GM12878 (cell line): Measurements from ENCODE around the gene ATAD2B. TPM values are rescaled to one million over a fixed set of nuclear protein-coding genes. Genes with fewer than 3 reads are reported as not detected.

ENCODE experiments used
- ATAC-seq: fragments of 200-7000 bp; cut with Tn5 transposase; 3 replicates; pipeline ENCODE4 v1.9.1; 2020; ENCODE audit warnings: mild to moderate bottlenecking, moderate library complexity
- BruUV-seq: library from RNA; stranded (reverse); fragments of 400-500 nt; replicated peaks from 2 replicates; lab custom pipeline; 2021; lab: Mats Ljungman, UMichigan
- CTCF ChIA-PET: fragments of 300-600 bp; sonication (Branson Sonifier 250); formaldehyde crosslinking; extraction: SDS; loops from one replicate; lab custom pipeline; 2021; ENCODE audit warnings: inconsistent platforms; lab: Yijun Ruan, JAX
- POLR2A ChIA-PET: fragments of 350-600 bp; formaldehyde crosslinking; extraction: SDS; loops from one replicate; lab custom pipeline; 2021; ENCODE audit warnings: inconsistent platforms; lab: Charles Lee
- RAD21 ChIA-PET: fragments of 300-600 bp; sonication (Branson Sonifier 250); formaldehyde crosslinking; loops from one replicate; lab custom pipeline; 2023; ENCODE audit warnings: antibody characterized with exemption; ENCODE audit not compliant: unreplicated experiment; lab: Charles Lee
- SMC1A ChIA-PET: fragments of 300-600 bp; sonication (Branson Sonifier 250); formaldehyde crosslinking; loops from one replicate; lab custom pipeline; 2023; ENCODE audit not compliant: unreplicated experiment, uncharacterized antibody; lab: Charles Lee
- DNase-seq: peaks from one replicate; pipeline ENCODE4 v3.0.0-alpha.2; 2011; ENCODE audit warnings: low read depth, low spot score
- FAIRE-seq: peaks from 3 replicates; lab custom pipeline; 2011; peaks lifted over from hg19 to GRCh38; lab: Jason Lieb, UNC
- H2AFZ ChIP-seq: 2 replicates; pipeline ENCODE4 v1.6.0; 2011; ENCODE audit warnings: low read depth, low read length, control low read depth; ENCODE audit not compliant: control insufficient read depth
- H3K27ac ChIP-seq: 2 replicates; pipeline ENCODE4 v1.5.1; 2011; ENCODE audit warnings: control low read depth; ENCODE audit not compliant: control insufficient read depth, insufficient read depth
- H3K27me3 ChIP-seq, 2 experiments: replicated peaks in 1 of 2; 2 replicates each; pipeline versions ENCODE4 v1.6.0 to v1.6.1; 2011; ENCODE audit warnings: low read length in 1 of 2; ENCODE audit not compliant: control insufficient read depth in 2 of 2, insufficient read depth in 2 of 2
- H3K36me3 ChIP-seq, 2 experiments: 2 replicates each; pipeline ENCODE4 v1.5.1; 2011; ENCODE audit warnings: low read length in 1 of 2; ENCODE audit not compliant: control insufficient read depth in 2 of 2, insufficient read depth in 2 of 2
- H3K4me1 ChIP-seq: 2 replicates; pipeline ENCODE4 v1.6.1; 2011; ENCODE audit warnings: mild to moderate bottlenecking, low read length, moderate library complexity, mixed read lengths; ENCODE audit not compliant: control insufficient read depth, insufficient read depth
- H3K4me2 ChIP-seq: 2 replicates; pipeline ENCODE4 v1.6.0; 2011; ENCODE audit warnings: control low read depth; ENCODE audit not compliant: control insufficient read depth, insufficient read depth
- H3K4me3 ChIP-seq: fragments of 200-600 bp; sonication (generic); 2 replicates; pipeline ENCODE4 v1.5.1; 2016
- H3K79me2 ChIP-seq: 2 replicates; pipeline ENCODE4 v1.6.0; 2011; ENCODE audit warnings: low read length; ENCODE audit not compliant: control insufficient read depth, insufficient read depth
- H3K9ac ChIP-seq: 2 replicates; pipeline ENCODE4 v1.8.0; 2011; ENCODE audit warnings: low read length, control low read depth, mixed read lengths; ENCODE audit not compliant: control insufficient read depth, insufficient read depth
- H3K9me3 ChIP-seq: replicated peaks from 3 replicates; pipeline ENCODE4 v1.5.1; 2011; ENCODE audit warnings: mild to moderate bottlenecking, low read length; ENCODE audit not compliant: control insufficient read depth, insufficient read depth
- H4K20me1 ChIP-seq: 2 replicates; pipeline ENCODE4 v1.6.0; 2011; ENCODE audit not compliant: control insufficient read depth, insufficient read depth
- CBX5 ChIP-seq: sonication (generic); IDR thresholded peaks from 2 replicates; pipeline ENCODE4 v1.6.1; 2016; ENCODE audit warnings: low read depth, moderate library complexity, mild to moderate bottlenecking, inconsistent platforms
- CREM ChIP-seq: IDR thresholded peaks from 2 replicates; pipeline ENCODE4 v1.6.1; 2014; ENCODE audit warnings: antibody characterized with exemption, low read depth
- DPF2 ChIP-seq: fragments of 450-650 bp; IDR thresholded peaks from 2 replicates; pipeline ENCODE4 v1.6.1; 2017; ENCODE audit warnings: mild to moderate bottlenecking
- KDM1A ChIP-seq: fragments of 200-600 bp; sonication (generic); IDR thresholded peaks from 2 replicates; pipeline ENCODE4 v1.6.1; 2016; ENCODE audit warnings: borderline replicate concordance
- MYC ChIP-seq: IDR thresholded peaks from 2 replicates; pipeline ENCODE4 v1.6.1; 2011; ENCODE audit warnings: mild to moderate bottlenecking, low read length, moderate library complexity, inconsistent platforms; ENCODE audit not compliant: insufficient read depth, insufficient replicate concordance, insufficient read length, severe bottlenecking
- POLR2AphosphoS5 ChIP-seq: IDR thresholded peaks from 2 replicates; pipeline ENCODE4 v1.6.1; 2011; ENCODE audit warnings: mild to moderate bottlenecking, low read length, inconsistent platforms
- RUNX3 ChIP-seq: IDR thresholded peaks from 2 replicates; pipeline ENCODE4 v1.6.1; 2012; ENCODE audit warnings: low read length, inconsistent platforms
- WGBS: methylation state at CpG from one replicate; pipeline ENCODE4 v1.1.6; 2016; ENCODE audit warnings: low lambda C conversion rate; ENCODE audit not compliant: insufficient replicate concordance, insufficient coverage; ENCODE audit errors: missing lambda C conversion rate; 5-methylcytosine and 5-hydroxymethylcytosine counted together
- in situ Hi-C: fragments of 300-500 bp; cut with MboI; formaldehyde crosslinking; loops from 9 replicates; pipeline ENCODE4 v1.14.3; 2018; ENCODE audit warnings: mixed read lengths
- intact Hi-C: fragments of 100-400 bp; cut with micrococcal nuclease; formaldehyde crosslinking; loops from one replicate; pipeline ENCODE4 v1.14.2; 2022; ENCODE audit not compliant: unreplicated experiment
- polyA plus RNA-seq, 11 experiments: library from polyadenylated mRNA; depleted of rRNA in 4 of 11; unstranded in 6 of 11; stranded (reverse) in 5 of 11; fragments of >200 nt; fragmentation: Nextera tagmentation in 4 of 11; fragmentation: Illumina TruSeq in 1 of 11; extraction: Ambion mirVana in 4 of 11; extraction: Trizol in 1 of 11; gene quantifications; 1 replicate in 1 of 11; 2 replicates in 10 of 11; pipeline versions ENCODE4 v1.2.1 to v1.2.3, GENCODE V29; 2011 to 2016; ENCODE audit warnings: inconsistent platforms in 2 of 11, missing spikeins in 2 of 11, low read depth in 1 of 11
- total RNA-seq, 4 experiments: library from RNA; depleted of rRNA in 3 of 4; stranded (reverse); fragments of >200 nt in 3 of 4; fragmentation: Illumina TruSeq in 1 of 4; extraction: Trizol in 1 of 4; gene quantifications; 2 replicates each; pipeline versions ENCODE4 v1.2.1 to v1.2.3, GENCODE V29; 2013 to 2021

The ATAD2B gene
- total and polyA plus RNA-seq, 10 of the 15 experiments (the other 5 are each of a cell fraction or from before 2014, with no cell fraction given) = 3.6 to 29.9 (median 16.8) TPM

GRCh38 chr2:23706613-23707078 lies 220.3 kb downstream of the ATAD2B start:
- SMC1A ChIA-PET = no interaction called here
- WGBS = 97% methylated on average over 18 of the region's 18 CpGs

GRCh38 chr2:23705771-23706612 lies 220.9 kb downstream of the ATAD2B start:
- H3K79me2 ChIP-seq = no peaks in the 10 kb centered on the region
- H3K27ac ChIP-seq = no peak overlapping the region
- TF ChIP-seq CBX5 (no peak), KDM1A (no peak), DPF2 (no peak), MYC (no peak), CREM (no peak), RUNX3 (no peak)
- H4K20me1 ChIP-seq = no peaks in the 10 kb centered on the region
- H3K9me3 ChIP-seq = no peaks in the 10 kb centered on the region
- no peaks in the 10 kb centered on the region for H3K27me3 ChIP-seq
- in situ Hi-C loops = no loop called here
- ChIA-PET POLR2A (no interaction called here), SMC1A (interaction anchor here (1.0 kb wide), 1 partner anchor 47 kb away, joined by 3 read pairs; no protein-coding TSS in a partner anchor), RAD21 (no interaction called here), CTCF (no interaction called here)
- H3K4me3 ChIP-seq = no peak overlapping the region
- H2AFZ ChIP-seq = no peak overlapping the region
- no TSS peak for BruUV-seq
- H3K9ac ChIP-seq = no peak overlapping the region
- no peak for FAIRE-seq
- H3K4me1 ChIP-seq = no peaks in the 10 kb centered on the region
- 91% methylated on average over 18 of the region's 18 CpGs for WGBS
- no peak overlapping the region for H3K4me2 ChIP-seq
- no peak for DNase-seq
- intact Hi-C loops = no loop called here
- peaks cover 5 to 6% of the 10 kb centered on the region in 2 experiments; a peak in 3 of 4 replicates for H3K36me3 ChIP-seq
- no peak for ATAC-seq

More at GRCh38 chr2:23706613-23707078, 220.3 kb downstream of the ATAD2B start:
- no peak overlapping the region for H3K9ac ChIP-seq
- H3K4me2 ChIP-seq = no peak overlapping the region
- no peak for TF ChIP-seq POLR2AphosphoS5
- no peak overlapping the region for H2AFZ ChIP-seq
- ChIA-PET RAD21 (no interaction called here), POLR2A (no interaction called here), CTCF (no interaction called here)
- DNase-seq = no peak
- no peaks in the 10 kb centered on the region for H4K20me1 ChIP-seq
- intact Hi-C loops (no loop called here), in situ Hi-C loops (no loop called here)
- no peaks in the 10 kb centered on the region for H3K27me3 ChIP-seq
- peaks cover 4 to 5% of the 10 kb centered on the region in 2 experiments; a peak in 3 of 4 replicates for H3K36me3 ChIP-seq
- ATAC-seq = no peak
- no peaks in the 10 kb centered on the region for H3K9me3 ChIP-seq
- no peak for FAIRE-seq
- H3K4me1 ChIP-seq = no peaks in the 10 kb centered on the region
- no peaks in the 10 kb centered on the region for H3K79me2 ChIP-seq
- H3K27ac ChIP-seq = no peak overlapping the region
- no peak overlapping the region for H3K4me3 ChIP-seq
- BruUV-seq = TSS peak; percentile 43
